HG03558 (cell line): Measurements from ENCODE around the gene LIPF.
"Not testable (repeated sequence)": the region's sequence is repeated elsewhere in the genome, so short reads cannot be mapped to it uniquely, and the experiment has no call there.

Source experiments
- ATAC-seq: cut with Tn5 transposase; IDR thresholded peaks from one replicate; pipeline ENCODE4 v1.9.1; 2021; ENCODE audit warnings: moderate number of reproducible peaks; ENCODE audit not compliant: unreplicated experiment; ENCODE audit errors: extremely low read depth

The LIPF gene

DNA sequence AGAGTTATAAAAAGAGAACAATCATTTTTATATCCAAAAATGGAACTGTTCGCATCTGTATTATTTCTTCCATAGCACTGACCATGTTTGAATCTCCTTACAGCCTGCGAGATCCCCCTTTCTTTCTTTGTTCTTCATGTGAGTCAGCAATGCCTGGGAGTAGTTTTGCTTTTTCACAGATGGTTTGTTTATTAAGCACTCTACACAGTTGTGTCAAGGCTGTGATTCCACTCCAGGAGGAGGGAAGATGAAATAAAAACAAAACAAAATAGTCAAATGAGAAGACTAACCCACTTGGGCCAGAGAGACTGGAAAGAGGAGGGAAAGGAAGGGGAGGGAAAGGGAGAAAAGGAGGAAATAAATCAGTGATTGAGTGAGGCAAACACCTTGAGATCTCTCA is 7.8 kb downstream of the LIPF start:
- ATAC-seq: no peak

- no peak for ATAC-seq
Measured at GRCh38 chr10:88676283-88677060, 12.2 kb downstream of the LIPF start.

DNA sequence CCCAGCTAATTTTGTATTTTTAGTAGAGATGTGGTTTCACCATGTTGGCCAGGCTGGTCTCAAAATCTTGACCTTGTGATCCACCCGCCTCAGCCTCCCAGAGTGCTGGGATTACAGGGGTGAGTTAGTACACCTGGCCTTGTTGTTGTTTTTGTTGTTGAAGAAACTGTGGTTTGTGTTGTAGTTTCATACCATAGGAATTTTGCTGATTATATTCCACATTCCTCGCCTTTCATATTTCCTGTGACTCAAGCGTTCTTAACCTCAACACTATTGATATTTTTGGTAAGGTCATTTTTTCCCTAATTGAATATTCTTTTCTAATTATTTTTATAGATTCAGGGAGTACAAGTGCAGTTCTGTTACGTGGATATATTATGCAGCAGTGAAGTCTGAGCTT is 16.7 kb downstream of the LIPF start:
- ATAC-seq: no peak

DNA sequence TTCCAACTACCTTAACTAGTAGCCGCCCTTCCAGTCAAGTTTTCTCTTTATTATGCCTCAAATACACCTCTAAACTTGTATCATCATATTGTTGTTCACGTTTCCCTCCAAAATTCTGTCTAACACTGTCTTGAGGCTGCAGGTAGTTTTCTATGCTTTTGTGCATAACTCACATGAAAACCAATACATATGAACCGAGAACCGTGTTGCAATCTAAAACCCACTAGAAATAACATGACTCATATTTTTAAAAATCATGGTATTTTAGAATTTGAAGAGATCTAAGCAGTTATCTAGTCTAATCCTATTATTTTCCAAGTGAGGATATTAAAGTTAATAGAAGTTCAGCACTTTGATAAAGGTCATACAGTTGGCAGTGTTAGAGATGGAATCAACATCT is 18.2 kb downstream of the LIPF start:
- ATAC-seq: no peak

DNA sequence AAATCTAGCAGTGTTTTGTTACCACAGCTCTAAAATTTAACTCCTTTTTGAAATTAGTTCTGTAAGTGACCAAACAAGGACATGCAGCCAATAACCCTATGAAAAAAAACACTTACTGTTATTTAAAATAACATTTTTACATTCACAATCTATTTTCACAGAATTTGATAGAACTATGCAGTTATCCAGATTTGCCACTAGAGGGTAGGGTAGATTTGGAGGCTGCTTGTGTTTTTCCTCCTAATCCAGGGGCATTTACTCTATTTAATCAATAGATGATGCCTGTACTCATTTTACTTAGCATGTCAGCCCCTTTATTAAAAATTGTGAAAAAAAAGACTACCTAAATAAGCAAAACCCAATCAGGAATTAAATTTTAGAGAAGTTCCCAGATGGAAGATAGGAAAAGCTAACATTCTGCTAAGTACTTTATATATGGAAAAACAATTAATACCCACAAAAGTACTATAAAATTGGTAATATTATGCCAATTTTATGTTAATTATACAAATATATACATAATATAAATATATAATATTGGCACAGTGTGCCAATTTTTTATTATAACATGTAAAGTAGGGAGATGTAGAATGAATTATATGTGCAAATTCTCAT is 23.7 kb downstream of the LIPF start:
- ATAC-seq: no peak

DNA sequence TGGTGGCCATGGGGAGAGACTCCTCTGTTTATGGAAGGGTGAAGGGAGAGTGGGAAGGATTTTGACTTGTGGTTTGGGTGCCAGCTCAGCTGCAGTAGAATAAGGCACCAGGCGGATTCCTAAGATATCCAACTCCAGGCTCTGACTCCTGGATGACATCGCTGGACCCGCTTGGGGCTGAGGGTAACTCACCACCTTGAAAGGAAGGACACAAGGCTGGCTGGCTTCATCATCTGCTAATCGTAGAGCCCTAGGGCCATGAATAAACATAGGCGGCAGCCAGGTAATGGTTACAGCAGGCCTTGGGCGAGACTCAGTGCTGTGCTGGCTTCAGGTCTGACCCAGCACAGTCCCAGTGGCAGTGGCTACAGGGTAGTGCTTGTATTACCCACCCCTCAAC is 25.1 kb downstream of the LIPF start:
- ATAC-seq: no peak

- no peak for ATAC-seq
Measured at GRCh38 chr10:88693392-88694020, 29.3 kb downstream of the LIPF start.

GRCh38 chr10:88702848-88703597 is 38.8 kb downstream of the LIPF start:
- no peak for ATAC-seq

DNA sequence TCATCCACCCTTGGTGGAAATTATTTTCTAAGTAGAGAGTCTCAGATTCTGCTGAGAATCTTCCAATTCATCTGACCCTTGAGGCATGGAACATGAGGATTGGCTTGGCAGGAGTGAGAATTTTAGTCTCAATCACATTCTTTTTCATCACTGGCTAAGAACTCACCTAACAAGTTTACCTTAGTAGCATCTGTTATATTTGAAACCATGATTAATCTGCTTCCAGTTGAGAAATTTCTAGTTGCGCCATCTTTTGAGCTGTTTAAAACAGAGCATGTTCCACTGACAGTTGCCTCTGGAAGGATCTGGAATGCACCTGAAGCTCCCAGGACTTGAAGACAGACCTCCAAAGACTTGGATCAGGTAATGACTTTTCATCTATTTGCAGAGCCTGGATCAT is 41.7 kb downstream of the LIPF start, which contains the start of gene LIPK:
Gene LIPK, plus strand, starts transcription at position 292 of the 400 bp plus-strand sequence. CDS start 18,295 bp downstream, outside the sequence.
- no peak for ATAC-seq

- ATAC-seq: no peak
Measured at GRCh38 chr10:88707429-88708155, 43.4 kb downstream of the LIPF start.

- not testable (repeated sequence) for ATAC-seq
Measured at GRCh38 chr10:88709361-88709760, 45.1 kb downstream of the LIPF start.

GRCh38 chr10:88715517-88715916 is 51.3 kb downstream of the LIPF start:
- ATAC-seq: no peak

GRCh38 chr10:88721392-88721791 is 57.1 kb downstream of the LIPF start:
- ATAC-seq: no peak

DNA sequence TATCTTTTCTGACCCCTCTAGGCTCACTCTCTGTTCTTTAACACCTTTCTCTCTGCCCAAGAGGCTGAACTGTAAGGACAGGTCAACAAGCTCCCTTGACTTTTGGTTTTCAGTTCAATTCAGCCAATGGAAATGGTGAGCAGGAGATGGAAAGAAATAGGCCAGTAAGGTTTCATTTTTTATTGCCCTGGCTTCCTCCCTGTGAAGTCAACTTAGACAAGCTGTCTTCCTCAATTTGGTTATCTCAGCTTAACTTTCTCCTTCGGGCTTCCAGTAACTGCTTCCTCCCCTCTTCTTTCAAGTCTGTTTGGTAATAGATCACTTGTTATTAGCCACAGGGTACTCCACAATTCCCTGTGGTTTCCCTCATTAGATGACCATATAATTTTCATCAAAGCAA is 61.6 kb downstream of the LIPF start:
- no peak for ATAC-seq

DNA sequence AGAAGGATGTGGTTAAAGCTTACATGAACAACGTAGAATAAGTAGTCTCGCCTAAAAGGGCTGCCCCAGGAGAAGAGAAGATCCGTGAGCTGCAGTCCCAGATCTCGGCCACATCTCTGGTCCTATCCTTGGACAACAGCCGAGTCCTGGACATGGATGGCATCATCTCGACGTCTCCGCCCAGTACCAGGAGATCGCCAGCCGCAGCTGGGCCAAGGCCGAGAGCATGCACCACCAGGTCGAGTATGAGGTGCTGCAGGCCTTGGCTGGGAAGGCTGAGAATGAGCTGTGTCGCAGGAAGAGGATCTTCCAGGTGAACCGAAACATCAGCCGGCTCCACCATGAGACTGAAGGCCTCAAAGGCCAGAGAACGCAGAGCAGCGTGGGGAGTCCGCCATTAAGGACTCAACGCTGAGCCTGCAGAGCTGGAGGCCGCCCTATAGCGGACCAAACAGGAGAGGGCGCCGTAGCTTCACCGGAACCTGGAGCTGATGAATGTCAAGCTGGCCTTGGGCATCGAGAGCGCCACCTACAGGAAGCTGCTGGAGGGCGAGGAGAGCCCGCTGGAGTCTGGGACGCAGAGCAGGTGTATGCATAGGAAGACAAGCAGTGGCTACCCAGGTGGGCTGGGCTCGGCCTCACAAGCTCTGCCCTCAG is 64.0 kb downstream of the LIPF start:
- ATAC-seq: no peak
